HFF-Myc (cell line): ENCODE measurements around the gene PLCL1.

Experiments used
- DNase-seq: peaks from one replicate; pipeline ENCODE4 v3.0.0-alpha.2; 2011; ENCODE audit warnings: low read depth; ENCODE audit errors: extremely low read depth
- H3K4me3 ChIP-seq: replicated peaks from 2 replicates; pipeline ENCODE4 v1.5.1; 2011; ENCODE audit warnings: low read depth, mild to moderate bottlenecking, control low read depth, low read length
- TF ChIP-seq, protein P1 (sequence below): IDR thresholded peaks from 2 replicates; pipeline ENCODE4 v1.5.1; 2012; ENCODE audit warnings: mild to moderate bottlenecking, low read depth, low read length, control low read depth; ENCODE audit errors: missing control alignments

Gene PLCL1

DNA sequence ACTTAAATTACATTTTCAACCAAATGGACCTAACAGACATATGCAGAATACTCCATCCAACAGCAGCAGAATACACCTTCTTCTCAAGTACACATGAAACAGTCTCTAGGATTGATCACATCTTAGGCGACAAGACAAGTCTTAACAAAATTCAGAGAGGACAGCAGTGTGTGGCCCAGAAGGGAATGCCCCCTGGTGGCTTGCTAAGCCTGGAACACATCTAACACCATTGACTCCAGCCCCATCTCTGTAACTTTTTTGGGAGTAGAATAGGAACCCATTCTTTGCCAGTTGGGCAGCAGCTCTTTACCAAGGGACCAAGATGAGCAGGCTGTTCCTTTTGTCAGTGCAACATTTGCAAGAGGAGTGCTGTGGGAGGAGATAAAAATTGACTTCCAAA lies 249.9 kb downstream of the PLCL1 start:
- no peak overlapping the region for H3K4me3 ChIP-seq
- DNase-seq: no peak
- TF ChIP-seq, protein P1, sequence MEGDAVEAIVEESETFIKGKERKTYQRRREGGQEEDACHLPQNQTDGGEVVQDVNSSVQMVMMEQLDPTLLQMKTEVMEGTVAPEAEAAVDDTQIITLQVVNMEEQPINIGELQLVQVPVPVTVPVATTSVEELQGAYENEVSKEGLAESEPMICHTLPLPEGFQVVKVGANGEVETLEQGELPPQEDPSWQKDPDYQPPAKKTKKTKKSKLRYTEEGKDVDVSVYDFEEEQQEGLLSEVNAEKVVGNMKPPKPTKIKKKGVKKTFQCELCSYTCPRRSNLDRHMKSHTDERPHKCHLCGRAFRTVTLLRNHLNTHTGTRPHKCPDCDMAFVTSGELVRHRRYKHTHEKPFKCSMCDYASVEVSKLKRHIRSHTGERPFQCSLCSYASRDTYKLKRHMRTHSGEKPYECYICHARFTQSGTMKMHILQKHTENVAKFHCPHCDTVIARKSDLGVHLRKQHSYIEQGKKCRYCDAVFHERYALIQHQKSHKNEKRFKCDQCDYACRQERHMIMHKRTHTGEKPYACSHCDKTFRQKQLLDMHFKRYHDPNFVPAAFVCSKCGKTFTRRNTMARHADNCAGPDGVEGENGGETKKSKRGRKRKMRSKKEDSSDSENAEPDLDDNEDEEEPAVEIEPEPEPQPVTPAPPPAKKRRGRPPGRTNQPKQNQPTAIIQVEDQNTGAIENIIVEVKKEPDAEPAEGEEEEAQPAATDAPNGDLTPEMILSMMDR: peak; percentile 63

DNA sequence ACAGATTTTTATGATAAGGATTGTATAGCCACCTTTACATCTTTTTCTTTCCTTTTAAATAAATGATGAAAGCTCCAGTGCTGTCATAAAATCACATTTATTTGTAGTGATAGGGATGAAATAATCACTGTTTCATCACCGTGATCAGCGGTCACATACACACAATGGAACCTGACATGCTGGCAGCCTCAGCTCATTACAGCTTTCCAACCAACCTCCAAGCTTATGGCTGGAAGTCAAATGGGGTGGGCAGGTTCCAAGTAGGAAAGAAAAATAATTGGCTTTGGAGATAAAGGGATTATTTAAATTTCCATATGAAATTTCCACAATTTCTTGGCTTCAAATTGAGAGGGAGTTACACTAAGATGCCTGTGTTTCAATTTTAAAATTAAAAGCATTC lies 251.3 kb downstream of the PLCL1 start:
- TF ChIP-seq, protein P1: no peak
- no peak for DNase-seq
- H3K4me3 ChIP-seq: no peak overlapping the region

GRCh38 chr2:198056836-198057235 lies 252.4 kb downstream of the PLCL1 start:
- no peak for DNase-seq
- TF ChIP-seq, protein P1: no peak
- H3K4me3 ChIP-seq: no peak overlapping the region

DNA sequence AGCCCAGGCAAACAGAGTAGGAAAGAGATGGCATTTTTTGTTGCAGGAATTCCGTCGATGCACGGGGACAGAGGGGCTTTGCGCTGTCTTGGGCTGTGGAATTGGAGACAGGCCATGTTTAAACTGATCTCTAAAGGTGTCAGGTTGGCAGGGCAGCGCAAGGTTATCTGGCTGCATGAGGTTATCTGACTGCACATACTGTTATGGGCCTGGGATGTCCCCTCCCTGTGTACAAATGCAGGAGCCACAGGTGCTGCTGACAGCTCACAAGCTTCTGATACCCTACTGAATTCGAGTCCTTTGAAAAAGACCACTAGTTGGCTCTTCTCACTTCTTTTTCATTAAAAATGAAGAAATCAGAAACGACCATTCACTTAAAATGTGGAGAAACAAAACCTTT lies 255.4 kb downstream of the PLCL1 start:
- TF ChIP-seq, protein P1: no peak
- no peak for DNase-seq
- no peak overlapping the region for H3K4me3 ChIP-seq

DNA sequence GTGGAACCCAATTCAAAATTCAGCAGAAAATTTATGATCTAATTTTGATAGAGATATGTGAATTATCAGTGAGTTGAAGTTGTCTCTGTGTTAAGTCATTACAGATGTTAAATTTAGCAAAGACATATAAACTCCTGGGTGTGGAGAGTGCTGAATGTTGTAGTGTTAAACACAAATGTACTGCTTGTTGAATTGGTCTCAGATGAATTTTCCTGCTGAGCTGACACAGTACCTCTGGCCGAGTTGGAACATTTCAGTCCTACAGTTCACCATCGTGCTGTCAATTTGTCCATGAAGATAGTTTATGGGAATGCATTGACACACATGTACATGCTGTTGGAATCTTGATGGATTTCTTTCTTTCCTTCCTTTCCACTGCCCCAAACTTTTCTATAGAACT lies 255.9 kb downstream of the PLCL1 start:
- no peak for DNase-seq
- TF ChIP-seq, protein P1: no peak
- H3K4me3 ChIP-seq: no peak overlapping the region

DNA sequence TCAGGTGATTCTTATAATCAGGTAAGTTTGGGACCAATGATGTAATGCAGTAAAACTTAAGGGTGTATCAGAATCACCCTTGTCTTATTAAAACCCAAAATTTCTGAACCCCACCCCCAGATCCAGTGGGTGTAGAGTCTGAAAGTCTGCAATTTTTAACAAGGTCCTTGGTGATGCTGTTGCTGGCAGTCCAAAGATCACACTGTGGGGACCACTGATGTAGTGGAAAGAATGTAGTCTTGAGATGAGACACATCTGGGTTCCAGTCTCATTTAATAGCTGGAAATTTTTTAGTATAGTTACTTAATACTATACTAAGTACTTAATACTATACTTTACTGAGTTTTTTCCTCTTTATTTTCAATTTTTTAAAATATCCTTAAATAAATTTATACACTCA lies 258.4 kb downstream of the PLCL1 start:
- TF ChIP-seq, protein P1: no peak
- no peak overlapping the region for H3K4me3 ChIP-seq
- DNase-seq: no peak

DNA sequence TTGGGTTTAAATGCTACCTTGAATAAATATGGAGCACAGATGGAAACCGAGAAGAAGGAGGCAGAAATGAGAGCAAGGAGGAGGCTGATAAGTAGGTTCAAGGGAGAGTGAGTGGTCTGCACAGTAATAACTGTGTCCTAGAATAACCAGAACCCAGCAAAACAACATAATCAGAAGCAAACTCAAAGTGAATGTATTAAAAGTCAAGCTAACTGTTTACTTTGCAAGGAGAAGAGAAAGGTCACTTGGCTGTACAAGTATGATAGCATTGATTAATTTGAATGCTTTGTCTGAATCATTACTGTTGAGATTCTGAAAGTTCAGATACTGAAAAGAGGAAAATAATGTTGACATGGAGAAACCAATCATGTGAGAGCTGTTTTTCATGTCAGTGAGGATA lies 258.8 kb downstream of the PLCL1 start:
- no peak for DNase-seq
- no peak overlapping the region for H3K4me3 ChIP-seq
- TF ChIP-seq, protein P1: no peak
